A204.1 (cell line): Measurements from ENCODE around the gene KIF3A.

Experiments used
- FAIRE-seq: peaks from 2 replicates; lab custom pipeline; 2012; peaks lifted over from hg19 to GRCh38; lab: Jason Lieb, UNC

KIF3A gene

GRCh38 chr5:132753135-132753987 lies 16.0 kb upstream of the KIF3A start:
- no peak for FAIRE-seq

GRCh38 chr5:132752581-132753125 lies 15.3 kb upstream of the KIF3A start:
- FAIRE-seq = no peak

GRCh38 chr5:132751971-132752580 lies 14.7 kb upstream of the KIF3A start:
- no peak for FAIRE-seq

DNA sequence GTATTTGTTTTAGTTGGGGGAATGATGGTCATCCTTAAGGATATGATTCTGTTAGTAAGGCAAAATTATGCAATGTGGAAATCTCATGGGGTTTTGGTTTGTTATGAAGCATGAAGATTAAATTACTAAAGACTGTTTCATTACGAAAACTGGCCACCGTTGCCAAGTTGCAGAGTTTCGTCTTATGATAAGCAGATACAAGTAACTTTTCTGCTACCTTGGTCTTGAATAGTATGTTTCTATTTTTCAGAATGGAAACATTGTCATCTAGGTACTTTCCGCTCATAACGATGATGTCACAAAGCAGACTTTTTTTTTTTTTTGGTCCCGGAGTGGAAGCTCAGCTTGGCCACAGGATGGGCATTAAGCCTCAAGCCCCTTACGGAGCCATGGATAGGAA lies 14.1 kb upstream of the KIF3A start:
- FAIRE-seq = no peak

GRCh38 chr5:132750471-132751230 lies 13.3 kb upstream of the KIF3A start:
- no peak for FAIRE-seq

GRCh38 chr5:132749506-132749905 lies 12.2 kb upstream of the KIF3A start:
- no peak for FAIRE-seq

DNA sequence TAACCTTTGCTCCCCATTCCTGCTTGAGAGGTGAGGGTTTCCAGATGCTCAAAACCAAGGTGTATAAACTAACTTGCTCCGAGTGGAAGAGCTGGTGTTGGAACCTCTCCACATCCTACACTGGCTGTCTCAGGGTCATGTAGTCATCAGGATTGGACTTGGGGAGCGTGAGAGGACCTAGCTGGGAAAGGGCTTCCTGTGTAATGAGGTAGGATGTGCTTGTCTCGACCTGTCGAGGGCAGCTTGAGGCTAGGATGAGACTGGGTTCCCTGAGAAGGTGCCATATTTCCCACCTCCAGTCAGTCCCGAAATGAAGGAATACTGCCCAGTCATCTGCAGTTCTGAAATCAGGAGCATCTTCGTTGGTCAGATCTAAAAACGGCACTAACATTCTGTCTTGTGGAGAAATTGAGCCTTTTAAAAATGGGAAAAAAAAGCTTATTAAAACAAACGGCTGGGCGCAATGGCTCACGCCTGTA lies 11.2 kb upstream of the KIF3A start:
- FAIRE-seq = no peak

DNA sequence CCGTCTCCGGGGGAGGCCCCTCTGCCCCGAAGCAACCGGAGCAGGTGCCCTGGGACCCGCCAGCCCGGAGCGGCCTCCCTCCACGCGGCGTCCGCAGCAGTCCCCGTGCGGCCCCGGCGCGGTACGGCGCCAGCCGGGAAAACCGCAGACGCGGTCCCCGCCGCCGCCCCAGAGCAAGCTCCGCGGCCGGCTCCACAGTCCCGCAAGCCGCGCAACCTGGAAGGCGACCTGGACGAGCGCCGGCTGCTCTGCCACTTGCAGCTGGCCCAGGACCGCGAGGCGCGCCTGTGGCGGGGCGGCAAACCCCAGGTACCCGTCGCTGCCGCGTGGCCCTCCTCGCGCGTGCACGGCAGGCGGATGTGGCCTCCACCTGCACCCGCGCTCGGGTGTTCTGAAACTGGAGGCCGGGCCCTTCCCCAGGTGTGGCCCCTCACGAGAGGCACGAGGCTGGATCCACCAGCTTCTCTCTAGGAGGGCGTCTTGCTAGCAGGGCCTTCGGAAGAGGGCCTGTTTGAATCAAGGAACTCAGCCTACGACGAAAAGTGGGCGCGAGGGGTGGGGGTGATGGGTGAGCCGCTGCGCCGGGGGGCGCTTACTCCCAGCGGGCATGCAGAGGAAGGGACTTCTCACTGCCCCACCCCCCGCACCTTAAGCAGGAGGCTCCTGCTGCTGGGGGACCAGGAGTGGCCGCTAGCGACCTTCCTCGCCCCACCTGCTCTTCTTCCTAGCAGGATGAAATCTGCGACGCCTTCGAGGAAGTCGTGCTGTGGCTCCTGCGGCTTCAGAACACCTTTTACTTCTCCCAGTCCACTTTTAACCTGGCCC lies 10.5 kb upstream of the KIF3A start:
- FAIRE-seq = no peak

DNA sequence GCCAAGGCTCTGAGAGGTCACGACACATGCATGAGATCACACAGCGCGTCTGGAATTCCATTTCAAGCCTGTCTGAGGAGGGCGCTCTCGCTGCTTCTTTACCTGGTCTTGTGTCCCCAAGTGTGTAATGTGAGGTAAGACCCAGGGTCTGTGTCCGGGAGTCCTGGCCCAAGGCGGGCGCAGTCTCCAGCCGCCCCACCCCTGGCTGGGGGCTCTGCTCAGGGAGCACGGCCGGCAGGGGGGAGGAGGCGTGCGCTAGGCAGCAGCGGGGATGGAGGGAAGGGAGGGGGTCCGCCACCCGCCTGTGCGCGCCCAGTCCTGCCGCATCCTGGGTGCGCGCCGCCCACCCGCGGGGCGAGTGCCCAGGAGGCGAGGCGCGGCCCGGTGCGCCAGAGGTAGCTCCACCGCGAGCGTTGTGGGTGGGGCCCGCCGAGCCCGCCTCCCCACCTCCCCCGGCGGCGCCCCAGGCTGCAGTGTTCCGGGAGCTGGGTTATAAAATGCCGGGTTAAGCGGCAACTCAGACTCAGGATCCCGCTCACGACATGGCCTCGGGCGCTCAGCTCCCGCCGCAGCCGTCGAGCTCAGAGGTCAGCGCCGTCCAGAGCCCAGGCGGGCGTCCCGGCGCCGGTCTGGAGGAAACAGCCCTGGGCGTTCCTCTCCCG lies 9.7 kb upstream of the KIF3A start, which contains the start of gene CCNI2:
Gene CCNI2, plus strand, starts transcription at position 473 of the 662 bp plus-strand sequence. Its CDS starts 70 bp downstream, at position 543.
- FAIRE-seq = no peak

DNA sequence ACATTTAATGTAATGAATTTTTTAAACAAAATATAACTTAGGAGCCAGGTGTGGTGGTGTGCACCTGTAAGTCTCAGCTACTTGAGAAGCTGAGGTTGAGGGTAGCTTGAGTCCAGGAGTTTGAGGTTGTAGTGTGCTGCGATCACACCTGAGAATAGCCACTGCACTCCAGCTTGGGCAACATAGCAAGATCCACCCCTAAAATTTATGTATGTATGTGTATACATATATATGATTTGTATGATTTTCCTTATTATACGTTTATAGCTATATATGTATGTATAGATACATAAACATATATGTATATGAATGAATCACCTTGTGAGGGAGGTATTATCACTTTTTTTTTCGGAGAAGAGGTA lies 9.2 kb upstream of the KIF3A start:
- no peak for FAIRE-seq

DNA sequence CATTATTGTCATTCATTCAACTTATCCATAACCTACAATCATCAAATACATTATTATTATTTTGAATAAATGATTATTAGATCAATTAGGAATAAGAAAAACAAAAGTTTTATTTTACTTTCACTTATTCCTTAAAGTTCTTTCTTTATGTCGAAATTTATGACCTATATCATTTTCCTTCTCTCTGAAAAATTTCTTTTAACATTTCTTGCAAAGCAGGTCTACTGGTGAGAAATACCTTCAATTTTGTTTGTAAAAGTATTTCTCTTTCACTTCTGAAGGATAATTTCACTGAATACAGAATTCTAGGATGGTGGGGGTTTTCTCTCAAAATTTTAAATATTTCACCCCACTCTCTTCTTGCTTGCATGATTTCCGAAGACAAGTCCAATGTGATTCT lies 7.3 kb upstream of the KIF3A start:
- FAIRE-seq = peak; percentile 58

- FAIRE-seq = no peak
These were observed 5.3 kb upstream of the KIF3A start for GRCh38 chr5:132742626-132743025.

GRCh38 chr5:132742158-132742557 lies 4.8 kb upstream of the KIF3A start:
- no peak for FAIRE-seq

DNA sequence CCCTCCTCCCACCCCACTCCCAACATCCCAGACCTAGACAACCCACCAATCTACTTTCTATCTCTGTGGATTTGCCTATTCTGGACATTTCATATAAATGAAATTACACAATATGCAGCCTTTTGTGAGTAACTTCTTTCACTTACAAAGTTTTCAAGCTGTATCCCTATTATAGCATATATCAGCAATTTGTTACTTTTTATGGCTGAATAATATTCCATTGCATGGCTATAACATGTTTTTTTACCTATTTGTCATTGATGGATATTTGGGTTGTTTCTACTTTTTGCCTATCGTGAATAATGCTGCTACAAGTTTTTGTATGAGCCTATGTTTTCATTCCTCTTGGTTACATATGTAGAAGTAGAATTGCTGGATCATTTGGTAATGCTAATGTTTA lies 1.9 kb upstream of the KIF3A start:
- FAIRE-seq = no peak

DNA sequence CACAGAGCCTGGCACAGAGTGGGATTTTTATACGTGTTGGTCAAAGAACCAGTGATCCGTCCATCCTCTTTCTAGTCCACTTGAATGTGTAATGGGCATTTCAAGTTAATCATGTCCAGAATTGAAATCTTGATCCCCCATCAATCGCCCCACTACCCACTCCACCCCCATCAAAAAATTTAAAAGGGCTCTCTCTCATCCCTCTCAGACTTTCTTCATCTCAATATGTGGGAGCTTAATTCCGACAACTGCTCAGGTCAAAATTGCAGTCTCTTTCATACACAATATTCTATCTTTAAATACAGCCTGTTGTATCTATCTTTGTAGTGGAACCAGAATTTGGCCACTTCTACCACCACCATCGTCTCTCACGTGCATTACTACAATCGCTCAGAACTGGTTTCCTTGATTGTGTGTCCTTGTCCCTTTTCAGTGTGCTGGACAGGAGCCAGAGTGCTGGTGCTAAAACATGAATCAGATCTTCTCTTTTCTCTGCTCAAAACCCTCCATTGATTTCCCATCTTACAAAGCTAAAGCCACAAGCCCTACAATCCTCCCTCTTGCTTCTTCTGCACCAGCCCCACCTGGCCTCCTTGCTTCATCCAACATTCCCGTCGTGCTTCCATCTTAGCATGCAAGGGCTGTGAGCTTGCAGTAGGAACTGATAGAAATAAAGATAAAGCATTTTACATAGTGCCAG lies 786 bp upstream of the KIF3A start:
- no peak for FAIRE-seq

DNA sequence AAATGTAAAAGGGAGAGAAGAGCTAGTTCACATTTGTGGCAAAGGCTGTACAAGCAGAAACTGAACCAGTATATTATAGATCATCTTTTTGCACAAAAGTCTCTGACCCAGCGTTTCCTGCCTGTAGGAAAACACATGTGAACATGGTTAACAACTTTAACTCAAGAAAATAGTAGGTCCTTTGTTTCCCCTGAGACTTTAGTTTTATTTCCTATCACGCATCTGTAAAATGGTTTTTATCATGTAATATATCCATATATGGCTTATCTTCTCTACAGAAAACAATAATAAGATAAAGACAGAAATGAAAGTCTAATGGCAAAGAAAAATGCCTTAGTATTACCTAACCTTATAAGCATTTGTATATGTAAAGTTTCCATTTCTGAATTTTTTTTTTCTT lies 2.7 kb downstream of the KIF3A start:
- no peak for FAIRE-seq

DNA sequence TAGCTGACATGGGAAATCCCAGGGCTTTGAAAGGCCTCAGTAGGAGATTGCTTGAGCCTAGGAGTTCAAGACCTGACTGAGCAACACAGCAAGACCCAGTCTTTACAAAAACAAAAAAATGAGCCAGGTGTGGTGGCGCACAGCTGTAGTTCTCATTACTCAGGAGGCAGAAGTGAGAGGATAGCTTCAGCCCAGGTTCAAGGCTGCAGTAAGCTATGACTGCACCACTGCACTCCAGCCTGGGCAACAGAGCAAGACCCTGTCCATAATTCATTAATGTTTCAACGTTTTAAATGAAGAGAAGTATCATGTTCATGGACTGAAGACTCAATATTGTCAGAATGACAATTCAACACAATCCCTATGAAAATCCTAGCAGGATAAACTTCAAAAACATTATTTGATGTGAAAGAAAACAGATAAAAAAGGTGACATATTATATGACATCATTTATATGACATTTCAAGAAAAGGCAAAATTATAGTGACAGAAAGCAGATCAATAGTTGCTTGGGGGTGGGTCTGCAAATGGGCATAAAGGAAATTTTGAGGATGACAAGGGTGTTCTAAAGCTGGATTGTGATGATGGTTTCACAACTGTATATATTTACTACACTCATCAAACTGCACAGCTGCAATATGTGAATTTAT lies 3.7 kb downstream of the KIF3A start:
- no peak for FAIRE-seq

GRCh38 chr5:132729896-132730295 lies 7.5 kb downstream of the KIF3A start:
- FAIRE-seq = peak; percentile 11

GRCh38 chr5:132725745-132726144 lies 11.6 kb downstream of the KIF3A start:
- no peak for FAIRE-seq
